Thyroid gland (tissue), 4 donors: ENCODE data around the gene BARD1. TPM values are rescaled to one million over a fixed set of nuclear protein-coding genes. Genes with fewer than 3 reads are reported as not detected.
"Not testable (repeated sequence)": the region's sequence is repeated elsewhere in the genome, so short reads cannot be mapped to it uniquely, and the experiment has no call there.

ENCODE experiments used
- DNase-seq, 2 donors: peaks; one replicate each; pipeline ENCODE4 v3.0.0-alpha.2; 2019
- H3K27ac ChIP-seq, 3 donors: fragments of 200-600 bp; sonication (generic); 1 replicate in 2 of 3; 2 replicates in 1 of 3; pipeline ENCODE4 v1.5.1; 2016 to 2019; ENCODE audit warnings: mild to moderate bottlenecking in 1 of 3, moderate library complexity in 1 of 3
- H3K27me3 ChIP-seq: fragments of 200-600 bp; sonication (generic); one replicate; pipeline ENCODE4 v1.5.1; 2019
- H3K36me3 ChIP-seq, 2 donors: fragments of 200-600 bp; sonication (generic); one replicate each; pipeline ENCODE4 v1.5.1; 2016 to 2019
- H3K4me1 ChIP-seq, 2 donors: fragments of 200-600 bp; sonication (generic); one replicate each; pipeline ENCODE4 v1.5.1; 2017 to 2019
- H3K4me3 ChIP-seq, 3 donors: fragments of 200-600 bp; sonication (generic); replicated peaks in 1 of 3; 1 replicate in 2 of 3; 2 replicates in 1 of 3; pipeline ENCODE4 v1.5.1; 2016; ENCODE audit warnings: mild to moderate bottlenecking in 1 of 3
- H3K9me3 ChIP-seq: fragments of 200-600 bp; sonication (generic); one replicate; pipeline ENCODE4 v1.5.1; 2017
- POLR2A ChIP-seq, 2 donors: fragments of 450-650 bp; IDR thresholded peaks; one replicate each; pipeline ENCODE4 v1.6.1; 2017; ENCODE audit warnings: antibody characterized with exemption in 2 of 2, mild to moderate bottlenecking in 2 of 2, moderate library complexity in 1 of 2
- WGBS, 2 donors: methylation state at CpG; one replicate each; pipeline ENCODE4 v1.1.5; 2017; 5-methylcytosine and 5-hydroxymethylcytosine counted together
- intact Hi-C: fragments of 100-400 bp; cut with DNase I; formaldehyde crosslinking; loops from one replicate; pipeline ENCODE4 v1.15.1; 2023
- total RNA-seq, 4 donors: library from RNA; depleted of rRNA; stranded (reverse); fragments of >200 nt; gene quantifications; one replicate each; pipeline ENCODE4 v1.2.3, GENCODE V29; 2016
- TF ChIP-seq, protein P1 (sequence below), 6 experiments: fragments of 200-600 bp in 3 of 6; fragments of 450-650 bp in 3 of 6; sonication (generic) in 3 of 6; IDR thresholded peaks; one replicate each; pipeline ENCODE4 v1.5.1; 2016 to 2019; ENCODE audit warnings: antibody characterized with exemption in 6 of 6, mild to moderate bottlenecking in 2 of 6, inconsistent platforms in 1 of 6, moderate library complexity in 1 of 6

Gene BARD1
- total RNA-seq, 4 donors from 2014 or later = 12.8 to 16.5 (median 15.2) TPM

DNA sequence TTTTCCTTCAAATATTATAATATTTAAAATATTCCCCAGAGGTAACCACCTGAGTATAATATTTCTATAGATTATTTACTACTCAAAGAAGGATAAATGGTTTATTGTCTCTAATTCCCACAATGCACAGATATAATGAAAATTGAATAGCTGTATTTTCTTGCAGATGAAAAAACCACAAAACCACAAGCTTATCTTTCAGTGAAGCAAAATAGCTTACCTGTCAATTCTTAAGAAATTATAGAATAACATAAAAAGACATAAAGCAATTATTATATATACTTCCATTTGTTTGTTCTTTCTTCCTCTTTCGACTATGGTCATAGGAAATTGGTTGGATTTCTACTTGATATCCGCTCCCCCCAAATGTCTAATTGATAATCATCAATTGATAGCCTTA is 98.8 kb downstream of the BARD1 start:
- intact Hi-C loops = no loop called here

DNA sequence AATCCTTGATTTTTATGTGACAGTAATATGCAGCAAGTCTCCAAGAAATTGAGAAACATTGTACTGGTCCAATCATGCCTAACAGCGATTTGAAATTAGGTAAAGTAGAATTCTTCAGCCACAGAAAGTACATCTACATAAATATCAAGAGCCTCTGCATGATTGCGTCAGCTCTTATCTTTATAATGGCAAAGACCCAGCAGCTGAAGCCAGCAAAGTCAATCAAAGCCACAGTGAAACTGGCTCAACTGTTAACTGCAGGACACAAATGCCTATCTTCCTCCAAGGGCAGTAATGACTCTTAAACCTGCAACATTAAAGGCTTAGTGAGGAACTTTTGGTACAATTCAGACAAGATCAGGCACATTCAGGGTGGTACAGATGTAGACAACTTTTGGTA is 102.5 kb downstream of the BARD1 start:
- 20 to 41% methylated on average over 2 of the region's 2 CpGs for WGBS, 2 donors
- Histone ChIP-seq H3K36me3 (no peaks in the 10 kb centered on the region), H3K27ac (no peak overlapping the region), H3K4me1 (no peaks in the 10 kb centered on the region), H3K9me3 (no peaks in the 10 kb centered on the region), H3K27me3 (no peaks in the 10 kb centered on the region), H3K4me3 (no peak overlapping the region)
- TF ChIP-seq, protein P1, sequence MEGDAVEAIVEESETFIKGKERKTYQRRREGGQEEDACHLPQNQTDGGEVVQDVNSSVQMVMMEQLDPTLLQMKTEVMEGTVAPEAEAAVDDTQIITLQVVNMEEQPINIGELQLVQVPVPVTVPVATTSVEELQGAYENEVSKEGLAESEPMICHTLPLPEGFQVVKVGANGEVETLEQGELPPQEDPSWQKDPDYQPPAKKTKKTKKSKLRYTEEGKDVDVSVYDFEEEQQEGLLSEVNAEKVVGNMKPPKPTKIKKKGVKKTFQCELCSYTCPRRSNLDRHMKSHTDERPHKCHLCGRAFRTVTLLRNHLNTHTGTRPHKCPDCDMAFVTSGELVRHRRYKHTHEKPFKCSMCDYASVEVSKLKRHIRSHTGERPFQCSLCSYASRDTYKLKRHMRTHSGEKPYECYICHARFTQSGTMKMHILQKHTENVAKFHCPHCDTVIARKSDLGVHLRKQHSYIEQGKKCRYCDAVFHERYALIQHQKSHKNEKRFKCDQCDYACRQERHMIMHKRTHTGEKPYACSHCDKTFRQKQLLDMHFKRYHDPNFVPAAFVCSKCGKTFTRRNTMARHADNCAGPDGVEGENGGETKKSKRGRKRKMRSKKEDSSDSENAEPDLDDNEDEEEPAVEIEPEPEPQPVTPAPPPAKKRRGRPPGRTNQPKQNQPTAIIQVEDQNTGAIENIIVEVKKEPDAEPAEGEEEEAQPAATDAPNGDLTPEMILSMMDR (IDR thresholded peaks at IDR 0.05) = no peak
- TF ChIP-seq POLR2A (IDR thresholded peaks at IDR 0.05) = no peak
- intact Hi-C loops = no loop called here
- DNase-seq = peak in 1 of 2 donors; percentile 21

More for the DNA sequence above, 98.8 kb downstream of the BARD1 start:
- no peaks in the 10 kb centered on the region for H3K36me3 ChIP-seq
- H3K27ac ChIP-seq = no peak overlapping the region
- H3K4me1 ChIP-seq = peaks cover 0 to 5% of the 10 kb centered on the region in 2 donors
- no peak for TF ChIP-seq POLR2A (IDR thresholded peaks at IDR 0.05)
- TF ChIP-seq, protein P1 (IDR thresholded peaks at IDR 0.05) = no peak
- H3K27me3 ChIP-seq = no peaks in the 10 kb centered on the region
- no peak for DNase-seq
- no peak overlapping the region for H3K4me3 ChIP-seq
- H3K9me3 ChIP-seq = no peaks in the 10 kb centered on the region
- WGBS, 2 donors = 94 to 97% methylated on average over 2 of the region's 2 CpGs

DNA sequence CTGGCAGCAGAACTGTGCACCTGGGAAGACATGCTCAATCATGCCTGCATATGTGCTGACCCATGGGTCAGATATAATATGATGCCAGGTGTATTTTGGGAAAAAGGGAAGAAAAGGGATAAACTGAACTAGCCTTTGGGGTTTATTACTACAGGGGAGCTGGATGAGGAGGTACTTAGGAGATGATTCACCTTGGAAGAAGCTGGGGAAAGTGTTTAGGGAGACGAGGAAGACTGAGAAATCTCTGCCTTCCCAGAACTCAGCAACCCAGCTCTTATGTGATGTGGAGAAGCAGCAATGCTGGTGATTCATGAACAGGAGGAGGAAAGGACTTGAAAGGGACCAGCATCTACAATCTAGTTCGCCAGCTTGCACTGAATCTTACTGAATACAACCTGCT is 110.2 kb downstream of the BARD1 start:
- no peak for DNase-seq
- no peaks in the 10 kb centered on the region for H3K36me3 ChIP-seq
- no peak overlapping the region for H3K4me3 ChIP-seq
- no peaks in the 10 kb centered on the region for H3K4me1 ChIP-seq
- H3K9me3 ChIP-seq = no peaks in the 10 kb centered on the region
- no peak overlapping the region for H3K27ac ChIP-seq
- WGBS, 2 donors = 43 to 64% methylated on average over 2 of the region's 2 CpGs
- no peaks in the 10 kb centered on the region for H3K27me3 ChIP-seq
- TF ChIP-seq POLR2A (IDR thresholded peaks at IDR 0.05) = no peak
- TF ChIP-seq, protein P1 (IDR thresholded peaks at IDR 0.05) = no peak
- intact Hi-C loops = no loop called here

DNA sequence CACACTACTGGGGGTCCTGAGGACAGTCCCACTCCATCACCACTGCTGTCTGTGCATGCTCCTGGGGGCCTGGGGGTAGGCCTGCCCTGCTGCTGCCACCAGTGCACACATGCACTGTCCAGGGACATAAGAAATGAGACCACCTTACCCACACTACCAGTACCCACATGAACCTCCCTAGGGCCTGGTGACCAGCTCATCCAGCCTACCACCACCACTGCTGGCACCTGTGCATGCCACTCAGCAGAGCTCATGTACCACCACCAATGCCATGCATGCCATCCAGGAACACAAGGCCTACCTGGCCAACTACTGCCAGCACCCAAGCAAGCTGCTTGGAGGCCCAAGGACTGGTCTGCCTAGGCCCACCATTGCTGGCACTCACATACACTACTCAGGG is 112.8 kb downstream of the BARD1 start:
- intact Hi-C loops = no loop called here
- DNase-seq = no peak

DNA sequence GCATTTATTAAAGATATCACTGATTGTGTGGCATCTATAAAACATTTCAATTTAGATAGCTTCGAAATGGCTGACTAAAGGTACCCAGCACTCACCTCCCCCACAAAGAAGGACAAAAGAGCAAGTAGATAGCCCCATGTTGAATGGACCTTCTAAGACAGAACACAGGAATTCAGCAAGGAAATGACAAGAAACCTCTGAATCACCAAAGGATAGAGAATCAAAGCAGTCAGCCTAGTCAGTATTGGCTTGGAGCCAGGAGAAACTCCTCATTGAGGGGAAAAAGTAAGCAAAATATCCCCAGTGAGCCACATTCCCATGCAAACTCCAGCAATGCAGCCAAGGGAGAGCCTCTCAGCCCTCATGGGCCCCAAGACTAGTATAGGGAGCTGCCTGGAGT is 113.7 kb downstream of the BARD1 start:
- intact Hi-C loops = no loop called here
- Histone ChIP-seq H3K27ac (no peak overlapping the region), H3K4me1 (no peaks in the 10 kb centered on the region), H3K27me3 (no peaks in the 10 kb centered on the region), H3K9me3 (no peaks in the 10 kb centered on the region), H3K4me3 (no peak overlapping the region), H3K36me3 (no peaks in the 10 kb centered on the region)
- 85 to 90% methylated on average over 1 of the region's 1 CpG for WGBS, 2 donors
- DNase-seq = no peak
- TF ChIP-seq, protein P1 (IDR thresholded peaks at IDR 0.05) = no peak
- TF ChIP-seq POLR2A (IDR thresholded peaks at IDR 0.05) = no peak

More for the DNA sequence above, 112.8 kb downstream of the BARD1 start:
- TF ChIP-seq, protein P1 (IDR thresholded peaks at IDR 0.05) = no peak
- TF ChIP-seq POLR2A (IDR thresholded peaks at IDR 0.05) = no peak
- H3K27ac ChIP-seq = no peak overlapping the region
- H3K36me3 ChIP-seq = no peaks in the 10 kb centered on the region
- no peaks in the 10 kb centered on the region for H3K27me3 ChIP-seq
- H3K4me3 ChIP-seq = no peak overlapping the region
- H3K9me3 ChIP-seq = no peaks in the 10 kb centered on the region
- no peaks in the 10 kb centered on the region for H3K4me1 ChIP-seq

DNA sequence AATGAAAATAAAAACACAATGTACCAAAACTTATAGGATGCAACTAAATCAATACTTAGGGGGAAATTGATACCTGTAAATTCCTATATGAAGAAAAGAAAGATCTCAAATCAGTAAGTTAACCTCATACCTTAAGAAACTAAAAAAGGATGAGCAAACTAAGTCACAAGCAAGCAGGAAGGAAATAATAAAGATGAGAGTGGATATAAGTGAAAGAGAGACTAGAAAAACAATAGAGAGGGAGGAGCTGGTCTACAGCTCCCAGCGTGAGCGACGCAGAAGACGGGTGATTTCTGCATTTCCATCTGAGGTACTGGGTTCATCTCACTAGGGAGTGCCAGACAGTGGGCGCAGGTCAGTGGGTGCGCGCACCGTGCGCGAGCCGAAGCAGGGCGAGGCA is 125.9 kb downstream of the BARD1 start:
- WGBS, 2 donors = 4 to 8% methylated on average over 5 to 8 of the region's 12 CpGs
- DNase-seq, H3K4me3 ChIP-seq, intact Hi-C loops, H3K9me3 ChIP-seq, H3K36me3 ChIP-seq, H3K27me3 ChIP-seq, H3K4me1 ChIP-seq, H3K27ac ChIP-seq: not testable (repeated sequence)
